KBM-7 (cell line): ENCODE measurements around the gene PAGR1.
"Not testable (repeated sequence)": the region's sequence is repeated elsewhere in the genome, so short reads cannot be mapped to it uniquely, and the experiment has no call there.

Experiments used
- DNase-seq: peaks from one replicate; pipeline ENCODE4 v3.0.0-alpha.2; 2015
- in situ Hi-C: fragments of 300-500 bp; cut with MboI; formaldehyde crosslinking; loops from 2 replicates; pipeline ENCODE4 v1.14.3; 2020; ENCODE audit warnings: low sequenced_read_pairs, low pct_unique_long_range_greater_than_20kb, mixed read lengths

The PAGR1 gene

DNA sequence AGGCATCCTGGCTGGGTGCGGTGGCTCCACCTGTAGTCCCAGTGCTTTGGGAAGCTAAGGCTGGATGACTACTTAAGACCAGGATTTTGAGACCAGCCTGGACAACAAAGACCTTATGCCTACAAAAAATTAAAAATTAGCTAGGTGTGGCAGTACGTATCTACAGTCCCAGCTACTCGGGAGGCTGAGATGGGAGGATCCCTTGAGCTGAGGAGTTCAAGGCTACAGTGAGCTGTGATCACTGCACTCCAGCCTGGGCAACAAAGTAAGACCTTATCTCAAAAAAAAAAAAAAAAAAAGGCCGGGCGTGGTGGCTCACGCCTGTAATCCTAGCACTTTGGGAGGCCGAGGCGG is 10.4 kb downstream of the PAGR1 start:
- no peak for DNase-seq
- in situ Hi-C loops: no loop called here

DNA sequence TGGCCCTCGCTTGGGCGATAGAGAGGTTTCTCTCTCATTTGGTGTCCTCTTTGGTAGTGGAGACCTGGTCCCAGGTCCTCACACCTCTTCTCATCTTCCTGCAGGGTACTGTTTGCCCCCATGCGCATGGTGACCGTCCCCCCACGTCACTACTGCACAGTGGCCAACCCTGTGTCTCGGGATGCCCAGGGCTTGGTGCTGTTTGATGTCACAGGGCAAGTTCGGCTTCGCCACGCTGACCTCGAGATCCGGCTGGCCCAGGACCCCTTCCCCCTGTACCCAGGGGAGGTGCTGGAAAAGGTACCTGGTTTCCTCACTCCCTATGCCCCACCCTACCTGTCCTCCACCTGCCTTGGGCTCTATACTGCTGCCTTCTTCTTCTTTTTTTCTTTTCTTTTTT is 14.8 kb downstream of the PAGR1 start:
- in situ Hi-C loops: loop anchor here (10.0 kb wide), 1 partner anchor 64 kb away; the partner anchor contains the start of gene SEZ6L2
- no peak for DNase-seq

GRCh38 chr16:29831490-29831889 is 15.5 kb downstream of the PAGR1 start:
- no peak for DNase-seq
- in situ Hi-C loops: loop anchor here (10.0 kb wide), 1 partner anchor 63 kb away; the partner anchor contains the start of gene SEZ6L2

DNA sequence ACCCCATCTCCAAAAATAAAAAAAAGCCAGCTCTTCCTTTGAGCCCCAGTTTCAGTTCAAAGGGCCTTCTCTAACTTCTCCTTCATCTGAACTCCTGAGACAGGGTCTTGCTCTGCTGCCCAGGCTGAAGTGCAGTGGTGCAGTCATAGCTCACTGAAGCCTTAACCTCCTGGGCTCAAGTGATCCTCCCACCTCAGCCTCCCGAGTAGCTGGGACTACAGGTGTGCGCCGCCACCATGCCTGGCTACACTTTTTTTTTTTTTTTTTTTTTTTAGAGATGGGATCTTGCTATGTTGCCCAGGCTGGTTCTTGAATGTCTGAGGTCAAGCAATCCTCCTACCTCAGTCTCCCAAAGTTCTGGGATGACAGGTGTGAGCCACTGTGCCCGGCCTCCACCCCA is 17.3 kb downstream of the PAGR1 start:
- in situ Hi-C loops: loop anchor here (10.0 kb wide), 1 partner anchor 62 kb away; the partner anchor contains the start of gene SEZ6L2
- not testable (repeated sequence) for DNase-seq

DNA sequence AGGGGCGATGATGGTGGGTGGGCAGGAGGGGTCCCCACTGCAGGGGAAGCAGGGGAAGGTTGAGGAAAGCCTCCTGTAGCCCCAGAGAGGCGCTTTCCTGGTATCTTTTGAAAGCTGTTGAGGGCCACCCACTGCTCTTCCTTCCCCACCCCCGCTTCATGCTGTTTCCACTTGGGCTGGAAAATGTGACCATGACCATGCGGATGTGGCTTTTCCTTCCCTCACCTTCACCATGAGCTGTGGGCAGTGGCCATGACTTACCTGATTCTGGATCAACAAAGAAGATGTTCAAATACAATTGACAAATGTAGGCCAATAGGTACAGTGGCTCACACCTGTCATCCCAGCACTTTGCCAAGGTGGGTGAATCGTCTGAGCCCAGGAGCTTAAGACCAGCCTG is 18.1 kb downstream of the PAGR1 start:
- DNase-seq: no peak
- in situ Hi-C loops: loop anchor here (10.0 kb wide), 1 partner anchor 61 kb away; the partner anchor contains the start of gene SEZ6L2

GRCh38 chr16:29835926-29836325 is 20.0 kb downstream of the PAGR1 start:
- DNase-seq: no peak
- in situ Hi-C loops: loop anchor here (10.0 kb wide), 1 partner anchor 59 kb away; the partner anchor contains the start of gene SEZ6L2

- no peak for DNase-seq
- in situ Hi-C loops: loop anchor here (10.0 kb wide), 1 partner anchor 58 kb away; the partner anchor contains the start of gene SEZ6L2
Observed at GRCh38 chr16:29836623-29837022, 20.7 kb downstream of the PAGR1 start.

GRCh38 chr16:29837841-29838240 is 21.9 kb downstream of the PAGR1 start:
- in situ Hi-C loops: loop anchor here (10.0 kb wide), 1 partner anchor 57 kb away; the partner anchor contains the start of gene SEZ6L2
- DNase-seq: no peak

- no peak for DNase-seq
- in situ Hi-C loops: loop anchor here (10.0 kb wide), 1 partner anchor 55 kb away; the partner anchor contains the start of gene SEZ6L2
Observed at GRCh38 chr16:29839822-29840221, 23.9 kb downstream of the PAGR1 start.

DNA sequence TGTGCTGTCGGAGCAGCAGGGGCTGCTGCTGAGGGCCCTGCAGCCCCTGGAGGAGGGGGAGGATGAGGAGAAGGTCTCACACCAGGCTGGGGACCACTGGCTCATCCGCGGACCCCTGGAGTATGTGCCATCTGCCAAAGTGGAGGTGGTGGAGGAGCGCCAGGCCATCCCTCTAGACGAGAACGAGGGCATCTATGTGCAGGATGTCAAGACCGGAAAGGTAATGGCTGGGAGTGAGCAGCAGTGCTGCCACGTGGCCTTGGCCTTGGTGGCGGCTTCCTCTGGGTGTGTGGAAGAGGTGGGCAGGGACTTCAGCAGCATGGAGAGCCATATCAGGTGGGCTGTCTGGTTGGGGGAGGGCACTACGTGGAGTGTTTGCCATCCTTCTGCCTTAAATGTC is 24.3 kb downstream of the PAGR1 start:
- in situ Hi-C loops: no loop called here

DNA sequence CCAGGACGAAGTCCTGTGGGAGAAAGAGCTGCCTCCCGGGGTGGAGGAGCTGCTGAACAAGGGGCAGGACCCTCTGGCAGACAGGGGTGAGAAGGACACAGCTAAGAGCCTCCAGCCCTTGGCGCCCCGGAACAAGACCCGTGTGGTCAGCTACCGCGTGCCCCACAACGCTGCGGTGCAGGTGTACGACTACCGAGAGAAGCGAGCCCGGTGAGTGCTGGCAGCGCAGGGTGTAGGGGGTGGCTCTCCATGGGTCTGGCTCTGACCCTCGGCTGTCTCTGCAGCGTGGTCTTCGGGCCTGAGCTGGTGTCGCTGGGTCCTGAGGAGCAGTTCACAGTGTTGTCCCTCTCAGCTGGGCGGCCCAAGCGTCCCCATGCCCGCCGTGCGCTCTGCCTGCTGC is 25.7 kb downstream of the PAGR1 start:
- no peak for DNase-seq
- in situ Hi-C loops: no loop called here

More for the DNA sequence above, 24.3 kb downstream of the PAGR1 start:
- DNase-seq: no peak

GRCh38 chr16:29842732-29843346 is 26.9 kb downstream of the PAGR1 start:
- in situ Hi-C loops: no loop called here

DNA sequence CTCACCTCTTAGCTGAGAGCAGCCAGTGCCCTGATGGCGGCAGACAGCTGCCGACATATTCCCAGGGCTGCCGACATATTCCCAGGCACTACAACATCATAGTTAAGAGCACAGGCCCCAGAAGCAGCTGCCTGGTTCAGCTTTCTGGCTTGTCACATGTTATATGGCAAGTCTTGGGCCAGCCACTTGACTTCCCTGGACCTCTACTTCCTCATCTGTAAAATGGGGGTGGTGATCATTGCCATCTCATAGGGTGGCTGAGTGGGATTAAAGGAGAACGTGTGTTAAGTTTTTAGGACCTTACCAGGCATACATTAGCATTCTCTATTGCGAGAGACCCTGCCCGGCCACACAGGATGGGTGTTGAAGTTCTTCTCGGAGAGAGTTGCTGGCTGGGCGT is 28.0 kb downstream of the PAGR1 start:
- in situ Hi-C loops: no loop called here
- DNase-seq: no peak

More at GRCh38 chr16:29842732-29843346, 26.9 kb downstream of the PAGR1 start:
- no peak for DNase-seq

- no peak for DNase-seq
- in situ Hi-C loops: no loop called here
Observed at GRCh38 chr16:29844575-29845331, 28.8 kb downstream of the PAGR1 start.

DNA sequence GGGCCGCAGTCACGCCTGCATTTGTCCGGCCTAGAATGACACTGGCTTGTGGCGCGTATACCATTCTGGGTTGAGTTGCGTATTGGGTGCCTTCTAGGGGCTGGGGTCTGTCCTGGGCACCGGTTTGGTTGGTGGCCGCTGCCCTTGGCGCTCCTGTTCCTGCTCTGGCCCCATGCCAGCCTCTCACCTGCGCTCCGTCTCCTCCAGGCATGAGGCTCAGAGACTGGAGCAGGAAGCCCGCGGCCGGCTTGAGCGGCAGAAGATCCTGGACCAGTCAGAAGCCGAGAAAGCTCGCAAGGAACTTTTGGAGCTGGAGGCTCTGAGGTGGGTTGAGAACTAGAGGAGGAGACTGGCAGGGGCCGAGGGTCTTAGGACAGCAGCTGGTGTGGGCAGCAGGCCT is 29.7 kb downstream of the PAGR1 start:
- DNase-seq: no peak
- in situ Hi-C loops: no loop called here

DNA sequence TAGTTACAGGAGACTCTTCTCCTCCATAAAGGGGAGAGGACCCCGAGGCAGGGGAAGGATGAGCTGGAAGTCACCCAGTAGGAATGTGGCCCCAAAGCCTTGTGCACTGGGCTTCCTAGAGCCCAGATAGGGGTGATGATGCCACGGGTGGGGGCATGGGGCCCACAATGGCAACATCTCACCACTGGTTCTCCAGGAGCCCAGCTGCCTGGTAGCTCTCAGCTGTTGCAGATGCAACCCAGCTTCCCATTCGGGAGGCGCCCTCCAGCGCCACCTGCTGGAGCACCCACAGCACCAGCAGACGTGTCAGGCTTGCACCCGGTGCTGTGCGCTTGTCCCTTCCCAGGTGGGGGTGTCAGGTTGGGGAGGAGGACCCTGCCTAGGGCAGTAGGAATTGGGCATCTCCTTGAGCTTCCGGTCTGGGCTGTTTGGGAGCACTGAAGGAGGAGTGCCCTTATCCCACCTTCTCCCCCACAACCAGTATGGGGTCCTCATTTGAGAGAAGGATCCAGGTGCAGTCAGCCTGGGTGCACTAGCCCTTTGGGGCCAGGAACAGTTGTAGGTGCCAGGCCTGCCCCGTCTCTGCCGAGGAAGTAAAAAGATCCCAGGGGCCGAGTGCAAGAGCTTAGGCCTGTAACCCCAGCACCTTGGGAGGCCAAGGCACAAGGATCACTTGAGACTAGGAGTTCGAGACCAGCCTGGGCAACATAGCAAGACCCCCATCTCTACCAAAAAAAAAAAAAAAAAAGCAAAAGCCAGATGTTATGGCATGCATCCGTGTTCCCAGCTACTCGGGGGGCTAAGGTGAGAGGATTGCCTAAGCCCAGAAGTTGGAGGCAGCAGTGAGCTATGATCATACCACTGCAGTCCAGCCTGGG is 32.7 kb downstream of the PAGR1 start:
- in situ Hi-C loops: no loop called here
- peak; percentile 64 for DNase-seq

DNA sequence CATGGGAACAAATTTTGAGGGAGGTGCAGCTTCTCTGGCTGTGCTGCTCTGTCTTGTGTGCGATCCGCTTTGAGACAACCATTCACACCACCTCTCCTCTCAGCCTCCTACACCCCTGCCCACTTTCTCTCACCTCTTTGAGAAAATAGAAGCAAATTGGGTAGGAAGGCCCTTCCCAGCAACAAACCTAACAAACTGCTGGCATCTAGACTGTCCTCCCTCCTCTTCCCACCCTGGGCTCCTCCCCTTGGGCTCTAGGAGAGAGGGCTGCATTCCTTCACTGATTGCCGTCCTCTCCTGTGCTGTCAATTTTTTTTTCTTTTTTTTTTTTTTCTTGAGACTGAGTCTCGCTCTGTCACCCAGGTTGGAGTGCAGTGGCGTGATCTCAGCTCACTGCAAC is 33.6 kb downstream of the PAGR1 start:
- DNase-seq: no peak
- in situ Hi-C loops: no loop called here

- in situ Hi-C loops: no loop called here
- DNase-seq: no peak
Observed at GRCh38 chr16:29850998-29851397, 35.0 kb downstream of the PAGR1 start.

DNA sequence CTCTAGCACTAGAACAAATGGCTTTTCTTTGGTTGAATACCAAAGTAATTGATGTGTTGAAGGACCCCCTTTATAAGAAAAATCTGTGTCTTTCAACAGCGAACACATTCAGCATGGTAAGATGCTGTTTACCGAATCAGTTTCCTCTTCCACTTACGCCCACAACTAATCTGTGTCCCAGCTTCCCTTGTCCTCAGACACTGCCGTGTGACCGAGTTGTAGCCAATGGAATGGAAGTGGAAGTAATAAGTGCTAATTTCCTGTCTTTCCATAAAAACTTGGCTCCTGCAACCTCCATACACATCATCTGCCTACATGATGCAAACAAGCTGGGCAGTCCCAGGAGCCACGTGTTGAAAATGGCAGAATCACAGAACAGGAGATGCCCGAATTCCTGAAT is 36.7 kb downstream of the PAGR1 start:
- in situ Hi-C loops: no loop called here
- DNase-seq: no peak
